Measurements from ENCODE around the gene TUG1. TPM values are rescaled to one million over a fixed set of nuclear protein-coding genes. Genes with fewer than 3 reads are reported as not detected.

Gene TUG1
- total RNA-seq, 1 donor, result 74.6 TPM

GRCh38 chr22:30922151-30922611 is 46.9 kb upstream of the TUG1 start:
- Histone ChIP-seq H2AFZ (ENCODE audit: low read length) (peak overlapping the region; percentile 36), H3K79me2 (ENCODE audit: insufficient read depth, low read length) (no peaks in the 10 kb centered on the region), H3K9me3 (ENCODE audit: low read depth, low read length) (no peaks in the 10 kb centered on the region), H3K27ac (ENCODE audit: low read depth, low read length) (no peak overlapping the region), H3K4me1 (ENCODE audit: insufficient read depth, low read length) (peaks cover 10% of the 10 kb centered on the region), H4K20me1 (ENCODE audit: insufficient read depth, low read length) (no peaks in the 10 kb centered on the region), H3K36me3 (ENCODE audit: insufficient read depth, low read length) (peaks cover 17% of the 10 kb centered on the region), H3K27me3 (ENCODE audit: insufficient read depth, low read length) (no peaks in the 10 kb centered on the region), H3K4me2 (ENCODE audit: insufficient read depth, low read length) (peak overlapping the region; percentile 76), H3K4me3 (ENCODE audit: insufficient read depth, low read length) (peak overlapping the region; percentile 68)
- peak; percentile 78 for DNase-seq (ENCODE audit: insufficient read length, low spot score, missing footprints)
- TF ChIP-seq CTCF (IDR thresholded peaks at IDR 0.05; ENCODE audit: extremely low read depth, low read depth, low read length), result no peak

DNA sequence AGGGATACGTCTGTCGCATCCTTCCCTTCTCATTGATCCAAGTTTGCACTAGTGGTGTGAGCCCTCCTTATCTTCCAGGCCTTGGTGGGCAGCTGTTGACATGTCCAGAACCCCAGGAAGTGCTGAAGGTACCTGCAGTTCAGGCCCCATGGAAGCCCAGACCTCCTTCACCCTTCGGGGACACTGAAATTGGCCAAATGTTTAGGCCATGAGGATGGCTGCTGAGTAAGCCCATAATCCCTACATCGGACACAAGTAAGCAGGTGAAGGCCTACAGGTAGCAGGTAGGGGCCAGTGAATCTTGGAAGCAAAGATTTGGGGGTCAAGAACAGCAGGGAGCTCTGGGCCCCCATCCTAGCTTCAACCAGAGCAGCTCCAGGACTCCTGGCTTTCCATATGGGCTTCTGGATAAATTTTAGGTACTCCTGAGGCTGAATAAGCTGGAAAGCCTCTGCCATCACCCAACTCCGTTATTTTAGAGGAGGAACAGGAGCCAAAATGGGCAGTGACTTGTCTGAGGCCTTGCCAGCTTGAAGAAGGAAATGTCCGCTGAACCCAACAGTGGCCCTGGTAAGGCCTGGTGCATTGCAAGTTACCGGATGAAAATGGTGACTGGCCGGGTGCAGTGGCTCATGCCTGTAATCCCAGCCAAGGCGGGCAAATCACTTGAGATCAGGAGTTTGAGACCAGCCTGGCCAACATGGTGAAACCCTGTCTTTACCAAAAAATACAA is 45.7 kb upstream of the TUG1 start:
- H3K4me2 ChIP-seq (ENCODE audit: insufficient read depth, low read length), result no peak overlapping the region
- no peaks in the 10 kb centered on the region for H4K20me1 ChIP-seq (ENCODE audit: insufficient read depth, low read length)
- H3K27ac ChIP-seq (ENCODE audit: low read depth, low read length), result no peak overlapping the region
- H2AFZ ChIP-seq (ENCODE audit: low read length), result no peak overlapping the region
- H3K4me1 ChIP-seq (ENCODE audit: insufficient read depth, low read length), result peaks cover 10% of the 10 kb centered on the region
- peaks cover 28% of the 10 kb centered on the region for H3K36me3 ChIP-seq (ENCODE audit: insufficient read depth, low read length)
- no peaks in the 10 kb centered on the region for H3K27me3 ChIP-seq (ENCODE audit: insufficient read depth, low read length)
- no peaks in the 10 kb centered on the region for H3K79me2 ChIP-seq (ENCODE audit: insufficient read depth, low read length)
- no peaks in the 10 kb centered on the region for H3K9me3 ChIP-seq (ENCODE audit: low read depth, low read length)
- no peak overlapping the region for H3K4me3 ChIP-seq (ENCODE audit: insufficient read depth, low read length)
- no peak for DNase-seq (ENCODE audit: insufficient read length, low spot score, missing footprints)
- TF ChIP-seq CTCF (IDR thresholded peaks at IDR 0.05; ENCODE audit: extremely low read depth, low read depth, low read length), result no peak

DNA sequence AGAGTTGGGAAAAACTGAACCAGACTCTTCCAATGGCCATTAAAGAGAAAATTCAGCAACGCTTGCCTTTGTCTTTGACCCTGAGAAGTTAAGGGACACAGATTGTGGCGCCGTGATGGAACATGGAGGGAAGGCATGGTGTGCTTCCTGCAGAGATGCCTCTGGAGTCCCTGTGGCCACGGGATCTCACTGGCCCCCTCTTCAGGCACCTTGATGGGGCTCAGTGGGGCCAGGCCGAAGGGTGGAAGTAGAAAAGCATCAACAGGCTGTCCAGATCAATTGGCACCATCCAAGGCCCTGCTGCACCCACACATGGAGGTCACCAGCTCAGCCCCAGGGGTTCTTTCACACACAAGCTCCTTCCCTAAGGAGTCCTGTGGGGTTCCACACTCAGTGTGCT is 43.4 kb upstream of the TUG1 start:
- H3K4me2 ChIP-seq (ENCODE audit: insufficient read depth, low read length), result no peak overlapping the region
- H3K27me3 ChIP-seq (ENCODE audit: insufficient read depth, low read length), result no peaks in the 10 kb centered on the region
- no peaks in the 10 kb centered on the region for H3K9me3 ChIP-seq (ENCODE audit: low read depth, low read length)
- H3K4me1 ChIP-seq (ENCODE audit: insufficient read depth, low read length), result peaks cover 10% of the 10 kb centered on the region
- H3K36me3 ChIP-seq (ENCODE audit: insufficient read depth, low read length), result peaks cover 40% of the 10 kb centered on the region
- no peaks in the 10 kb centered on the region for H4K20me1 ChIP-seq (ENCODE audit: insufficient read depth, low read length)
- no peak overlapping the region for H3K4me3 ChIP-seq (ENCODE audit: insufficient read depth, low read length)
- no peak for DNase-seq (ENCODE audit: insufficient read length, low spot score, missing footprints)
- no peak overlapping the region for H3K27ac ChIP-seq (ENCODE audit: low read depth, low read length)
- H2AFZ ChIP-seq (ENCODE audit: low read length), result no peak overlapping the region
- H3K79me2 ChIP-seq (ENCODE audit: insufficient read depth, low read length), result no peaks in the 10 kb centered on the region
- TF ChIP-seq CTCF (IDR thresholded peaks at IDR 0.05; ENCODE audit: extremely low read depth, low read depth, low read length), result no peak

- no peaks in the 10 kb centered on the region for H3K9me3 ChIP-seq (ENCODE audit: low read depth, low read length)
- H3K4me3 ChIP-seq (ENCODE audit: insufficient read depth, low read length), result no peak overlapping the region
- peaks cover 5% of the 10 kb centered on the region for H4K20me1 ChIP-seq (ENCODE audit: insufficient read depth, low read length)
- no peaks in the 10 kb centered on the region for H3K79me2 ChIP-seq (ENCODE audit: insufficient read depth, low read length)
- H3K4me1 ChIP-seq (ENCODE audit: insufficient read depth, low read length), result peaks cover under 1% of the 10 kb centered on the region
- H3K4me2 ChIP-seq (ENCODE audit: insufficient read depth, low read length), result no peak overlapping the region
- no peak for DNase-seq (ENCODE audit: insufficient read length, low spot score, missing footprints)
- H3K27me3 ChIP-seq (ENCODE audit: insufficient read depth, low read length), result no peaks in the 10 kb centered on the region
- peaks cover 50% of the 10 kb centered on the region for H3K36me3 ChIP-seq (ENCODE audit: insufficient read depth, low read length)
- TF ChIP-seq CTCF (IDR thresholded peaks at IDR 0.05; ENCODE audit: extremely low read depth, low read depth, low read length), result no peak
- no peak overlapping the region for H3K27ac ChIP-seq (ENCODE audit: low read depth, low read length)
- H2AFZ ChIP-seq (ENCODE audit: low read length), result no peak overlapping the region
These were observed 42.4 kb upstream of the TUG1 start for GRCh38 chr22:30926706-30927105.

Measured in osteoblast (primary cell).